ENCODE data around the gene LSM4. TPM values are rescaled to one million over a fixed set of nuclear protein-coding genes. Genes with fewer than 3 reads are reported as not detected.

LSM4 gene
- total RNA-seq, 1 donor from 2014 or later = 150 TPM

DNA sequence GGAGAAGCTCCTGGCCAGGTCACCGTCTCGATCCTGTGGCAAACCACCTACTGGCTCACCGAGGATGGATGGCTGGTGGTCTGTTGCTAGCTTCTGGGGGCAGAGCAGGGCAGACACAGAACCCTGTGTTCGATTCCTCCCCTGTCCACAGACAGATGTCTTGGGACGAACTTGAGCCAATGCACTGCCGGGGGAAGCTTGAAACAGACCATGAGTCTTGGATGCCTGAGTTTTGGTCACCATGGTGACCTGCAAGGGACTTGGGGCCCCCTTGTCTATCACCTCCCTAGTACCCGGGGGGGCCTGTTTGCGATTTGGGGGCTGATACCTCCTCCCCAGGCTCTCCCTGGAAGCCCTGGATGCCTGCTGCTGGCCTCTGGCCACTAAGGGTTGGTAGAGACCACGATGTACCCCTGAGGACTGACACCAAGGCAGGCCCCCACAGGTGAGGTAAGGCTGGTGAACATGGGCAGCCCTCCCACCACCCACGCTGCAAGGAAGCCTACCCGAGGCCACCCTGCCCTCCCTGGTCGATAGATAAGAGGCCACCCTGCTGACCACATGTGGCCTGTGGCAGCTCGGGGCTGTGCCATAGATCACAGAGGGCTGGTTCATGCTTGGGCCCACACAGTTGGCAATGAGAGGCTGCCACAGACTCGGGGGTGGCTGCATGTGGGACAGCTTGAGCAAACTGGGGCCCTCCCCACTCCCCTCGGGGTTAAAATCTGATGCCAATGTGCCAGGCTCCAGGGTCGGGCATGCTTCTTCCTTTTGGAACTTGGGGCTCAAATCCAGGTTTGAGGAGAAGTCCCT lies 59.3 kb downstream of the LSM4 start:
- peaks cover 14% of the 10 kb centered on the region for H3K36me3 Mint-ChIP-seq (ENCODE audit: insufficient read depth)
- H3K9me3 Mint-ChIP-seq (ENCODE audit: low read depth) = no peaks in the 10 kb centered on the region
- no peak for DNase-seq (ENCODE audit: low spot score, unreplicated experiment)
- TF ChIP-seq, protein P1, sequence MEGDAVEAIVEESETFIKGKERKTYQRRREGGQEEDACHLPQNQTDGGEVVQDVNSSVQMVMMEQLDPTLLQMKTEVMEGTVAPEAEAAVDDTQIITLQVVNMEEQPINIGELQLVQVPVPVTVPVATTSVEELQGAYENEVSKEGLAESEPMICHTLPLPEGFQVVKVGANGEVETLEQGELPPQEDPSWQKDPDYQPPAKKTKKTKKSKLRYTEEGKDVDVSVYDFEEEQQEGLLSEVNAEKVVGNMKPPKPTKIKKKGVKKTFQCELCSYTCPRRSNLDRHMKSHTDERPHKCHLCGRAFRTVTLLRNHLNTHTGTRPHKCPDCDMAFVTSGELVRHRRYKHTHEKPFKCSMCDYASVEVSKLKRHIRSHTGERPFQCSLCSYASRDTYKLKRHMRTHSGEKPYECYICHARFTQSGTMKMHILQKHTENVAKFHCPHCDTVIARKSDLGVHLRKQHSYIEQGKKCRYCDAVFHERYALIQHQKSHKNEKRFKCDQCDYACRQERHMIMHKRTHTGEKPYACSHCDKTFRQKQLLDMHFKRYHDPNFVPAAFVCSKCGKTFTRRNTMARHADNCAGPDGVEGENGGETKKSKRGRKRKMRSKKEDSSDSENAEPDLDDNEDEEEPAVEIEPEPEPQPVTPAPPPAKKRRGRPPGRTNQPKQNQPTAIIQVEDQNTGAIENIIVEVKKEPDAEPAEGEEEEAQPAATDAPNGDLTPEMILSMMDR (IDR thresholded peaks at IDR 0.05; ENCODE audit: unreplicated experiment) = no peak
- H3K27ac Mint-ChIP-seq = no peak overlapping the region
- no peaks in the 10 kb centered on the region for H3K27me3 Mint-ChIP-seq
- no peaks in the 10 kb centered on the region for H3K4me1 Mint-ChIP-seq (ENCODE audit: low read depth)
- H3K4me3 Mint-ChIP-seq (ENCODE audit: low read depth) = no peak overlapping the region

DNA sequence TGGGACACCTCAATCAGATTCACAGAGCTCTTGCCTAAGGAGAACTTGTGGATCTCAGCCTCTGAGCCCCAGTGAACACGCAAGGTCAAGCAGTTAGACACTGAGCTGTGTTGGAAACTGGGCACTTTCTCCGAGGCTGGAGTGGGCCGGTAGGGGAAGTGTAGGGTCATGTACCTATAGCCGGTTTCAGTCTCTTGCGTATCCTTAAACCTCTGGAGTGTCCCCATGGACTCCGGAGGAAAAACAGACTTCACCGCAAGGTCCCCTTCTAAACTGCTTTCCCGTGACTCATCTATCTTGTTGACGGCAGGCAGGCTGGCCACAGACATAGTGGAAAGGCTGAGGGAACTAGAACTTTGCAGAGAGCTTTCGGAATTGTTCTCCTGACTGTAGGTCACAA lies 60.0 kb downstream of the LSM4 start:
- TF ChIP-seq, protein P1 (IDR thresholded peaks at IDR 0.05; ENCODE audit: unreplicated experiment) = no peak
- Mint-ChIP-seq H3K27me3 (no peaks in the 10 kb centered on the region), H3K36me3 (ENCODE audit: insufficient read depth) (peaks cover 9% of the 10 kb centered on the region), H3K27ac (no peak overlapping the region), H3K4me3 (ENCODE audit: low read depth) (no peak overlapping the region), H3K9me3 (ENCODE audit: low read depth) (no peaks in the 10 kb centered on the region), H3K4me1 (ENCODE audit: low read depth) (no peaks in the 10 kb centered on the region)
- DNase-seq (ENCODE audit: low spot score, unreplicated experiment) = no peak

DNA sequence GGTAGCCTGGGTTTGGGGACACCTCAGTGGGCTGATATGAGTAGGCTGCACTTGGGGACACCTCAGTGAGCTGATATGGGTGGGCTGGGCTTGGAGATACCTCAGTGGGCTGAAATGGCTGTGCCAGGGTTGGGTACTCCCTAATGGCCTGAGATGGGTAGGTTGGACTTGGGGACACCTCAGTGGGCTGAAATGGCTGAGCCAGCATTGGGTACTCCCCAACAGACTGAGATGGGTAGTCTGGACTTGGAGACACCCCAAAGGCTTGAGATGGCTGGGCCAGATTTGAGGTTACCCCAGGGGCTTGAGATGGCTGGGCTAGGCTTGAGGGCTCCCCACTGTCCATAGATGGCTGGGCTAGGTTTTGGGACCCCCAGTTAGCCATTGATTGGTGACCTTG lies 60.7 kb downstream of the LSM4 start:
- DNase-seq (ENCODE audit: low spot score, unreplicated experiment) = no peak
- TF ChIP-seq, protein P1 (IDR thresholded peaks at IDR 0.05; ENCODE audit: unreplicated experiment) = no peak
- no peaks in the 10 kb centered on the region for H3K27me3 Mint-ChIP-seq
- no peaks in the 10 kb centered on the region for H3K9me3 Mint-ChIP-seq (ENCODE audit: low read depth)
- H3K36me3 Mint-ChIP-seq (ENCODE audit: insufficient read depth) = peaks cover 8% of the 10 kb centered on the region
- no peak overlapping the region for H3K4me3 Mint-ChIP-seq (ENCODE audit: low read depth)
- H3K4me1 Mint-ChIP-seq (ENCODE audit: low read depth) = no peaks in the 10 kb centered on the region
- H3K27ac Mint-ChIP-seq = no peak overlapping the region

DNA sequence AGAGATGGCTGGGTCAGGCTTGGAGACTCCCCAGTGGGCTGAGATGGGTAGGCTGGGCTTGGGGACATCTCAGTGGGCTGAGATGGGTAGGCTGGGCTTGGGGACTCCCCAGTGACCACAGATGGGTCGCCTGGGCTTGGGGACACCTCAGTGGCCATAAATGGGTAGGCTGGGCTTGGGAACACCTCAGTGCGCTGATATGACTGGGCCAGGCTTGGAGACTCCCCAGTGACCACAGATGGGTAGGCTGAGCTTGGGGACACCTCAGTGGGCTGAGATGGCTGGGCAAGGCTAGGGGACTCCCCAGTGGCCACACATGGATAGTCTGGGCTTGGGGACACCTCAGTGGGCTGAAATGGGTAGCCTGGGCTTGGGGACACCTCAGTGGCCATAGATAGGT lies 61.4 kb downstream of the LSM4 start:
- H3K27ac Mint-ChIP-seq = no peak overlapping the region
- no peak for DNase-seq (ENCODE audit: low spot score, unreplicated experiment)
- no peaks in the 10 kb centered on the region for H3K27me3 Mint-ChIP-seq
- no peak overlapping the region for H3K4me3 Mint-ChIP-seq (ENCODE audit: low read depth)
- H3K4me1 Mint-ChIP-seq (ENCODE audit: low read depth) = no peaks in the 10 kb centered on the region
- no peaks in the 10 kb centered on the region for H3K9me3 Mint-ChIP-seq (ENCODE audit: low read depth)
- peaks cover 8% of the 10 kb centered on the region for H3K36me3 Mint-ChIP-seq (ENCODE audit: insufficient read depth)
- TF ChIP-seq, protein P1 (IDR thresholded peaks at IDR 0.05; ENCODE audit: unreplicated experiment) = no peak

DNA sequence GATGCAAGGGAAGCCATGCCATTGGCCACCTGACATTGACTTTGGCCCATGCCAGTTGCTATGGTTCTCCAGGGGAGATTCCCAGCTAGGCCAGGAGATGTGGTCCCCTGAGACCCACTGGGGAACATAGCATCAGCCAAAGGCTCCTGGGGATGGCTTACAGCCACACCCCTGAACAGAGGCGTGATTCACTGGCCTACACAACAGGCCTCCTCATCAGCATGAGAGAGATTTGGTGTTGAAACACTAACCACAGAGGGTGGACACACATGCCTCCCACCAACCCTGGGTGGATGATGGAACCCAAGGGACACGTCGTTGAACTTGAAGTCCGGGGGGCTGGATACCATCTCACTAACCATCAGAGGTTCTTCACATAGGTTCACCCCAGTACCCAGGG lies 63.0 kb downstream of the LSM4 start:
- TF ChIP-seq, protein P1 (IDR thresholded peaks at IDR 0.05; ENCODE audit: unreplicated experiment) = no peak
- no peak overlapping the region for H3K4me3 Mint-ChIP-seq (ENCODE audit: low read depth)
- no peaks in the 10 kb centered on the region for H3K36me3 Mint-ChIP-seq (ENCODE audit: insufficient read depth)
- no peak for DNase-seq (ENCODE audit: low spot score, unreplicated experiment)
- peaks cover 7% of the 10 kb centered on the region for H3K27me3 Mint-ChIP-seq
- no peaks in the 10 kb centered on the region for H3K9me3 Mint-ChIP-seq (ENCODE audit: low read depth)
- no peak overlapping the region for H3K27ac Mint-ChIP-seq
- no peaks in the 10 kb centered on the region for H3K4me1 Mint-ChIP-seq (ENCODE audit: low read depth)

Data from progenitor cell of endocrine pancreas (in vitro differentiated cells).